GM10266 (cell line): Measurements from ENCODE around the gene NEURL2.
"Not testable (repeated sequence)": the region's sequence is repeated elsewhere in the genome, so short reads cannot be mapped to it uniquely, and the experiment has no call there.

Experiments
- DNase-seq: peaks from one replicate; pipeline ENCODE4 v3.0.0; 2012; ENCODE audit errors: extremely low spot score
- TF ChIP-seq, protein P1 (sequence below): IDR thresholded peaks from 2 replicates; pipeline ENCODE4 v1.5.1; 2012; ENCODE audit warnings: mild to moderate bottlenecking, low read depth; ENCODE audit not compliant: control insufficient read depth, insufficient read depth; ENCODE audit errors: missing control alignments

NEURL2 gene

DNA sequence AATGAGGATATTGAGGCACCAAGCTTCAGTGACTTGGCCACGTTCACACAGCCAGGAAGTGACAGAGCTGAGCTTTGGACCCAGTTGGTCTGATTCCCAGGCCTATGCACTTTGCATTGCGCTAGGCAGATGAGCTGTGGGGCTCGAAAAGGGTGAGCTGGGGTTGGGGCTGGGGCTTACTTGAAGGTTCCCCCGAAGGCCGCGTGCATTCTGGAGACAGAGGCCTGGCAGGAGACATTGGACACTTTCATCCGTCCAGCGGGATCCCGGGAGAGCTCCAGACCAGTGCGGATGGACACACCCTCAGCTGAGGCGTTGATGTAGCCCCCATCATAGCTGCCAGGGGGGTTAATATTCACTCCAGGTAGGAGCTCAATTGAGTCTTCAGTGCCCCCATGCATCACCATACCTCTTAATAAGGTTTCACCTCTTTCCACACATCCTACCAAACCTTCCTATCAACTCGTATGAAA, 18.4 kb upstream of the NEURL2 start:
- DNase-seq: no peak
- TF ChIP-seq, protein P1, sequence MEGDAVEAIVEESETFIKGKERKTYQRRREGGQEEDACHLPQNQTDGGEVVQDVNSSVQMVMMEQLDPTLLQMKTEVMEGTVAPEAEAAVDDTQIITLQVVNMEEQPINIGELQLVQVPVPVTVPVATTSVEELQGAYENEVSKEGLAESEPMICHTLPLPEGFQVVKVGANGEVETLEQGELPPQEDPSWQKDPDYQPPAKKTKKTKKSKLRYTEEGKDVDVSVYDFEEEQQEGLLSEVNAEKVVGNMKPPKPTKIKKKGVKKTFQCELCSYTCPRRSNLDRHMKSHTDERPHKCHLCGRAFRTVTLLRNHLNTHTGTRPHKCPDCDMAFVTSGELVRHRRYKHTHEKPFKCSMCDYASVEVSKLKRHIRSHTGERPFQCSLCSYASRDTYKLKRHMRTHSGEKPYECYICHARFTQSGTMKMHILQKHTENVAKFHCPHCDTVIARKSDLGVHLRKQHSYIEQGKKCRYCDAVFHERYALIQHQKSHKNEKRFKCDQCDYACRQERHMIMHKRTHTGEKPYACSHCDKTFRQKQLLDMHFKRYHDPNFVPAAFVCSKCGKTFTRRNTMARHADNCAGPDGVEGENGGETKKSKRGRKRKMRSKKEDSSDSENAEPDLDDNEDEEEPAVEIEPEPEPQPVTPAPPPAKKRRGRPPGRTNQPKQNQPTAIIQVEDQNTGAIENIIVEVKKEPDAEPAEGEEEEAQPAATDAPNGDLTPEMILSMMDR: no peak

DNA sequence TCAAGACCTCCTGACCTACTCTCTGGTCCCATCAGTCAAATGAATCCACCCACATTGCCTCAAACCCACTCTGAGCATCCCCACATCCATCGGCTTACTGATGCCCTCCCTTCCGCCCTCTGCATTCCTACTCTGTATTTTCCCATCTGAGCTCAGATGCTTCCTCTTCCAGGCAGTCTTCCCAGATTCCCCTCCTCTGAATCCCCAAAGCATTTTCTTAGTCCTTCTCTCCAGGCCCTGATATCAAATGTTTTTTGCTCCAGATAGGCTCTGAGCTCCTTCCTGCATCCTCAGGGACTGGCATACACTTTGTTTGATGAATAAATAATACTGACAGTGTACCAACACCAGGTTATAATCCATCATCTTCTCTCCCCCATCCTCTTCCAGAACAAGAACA, 17.1 kb upstream of the NEURL2 start:
- TF ChIP-seq, protein P1: no peak
- DNase-seq: no peak

DNA sequence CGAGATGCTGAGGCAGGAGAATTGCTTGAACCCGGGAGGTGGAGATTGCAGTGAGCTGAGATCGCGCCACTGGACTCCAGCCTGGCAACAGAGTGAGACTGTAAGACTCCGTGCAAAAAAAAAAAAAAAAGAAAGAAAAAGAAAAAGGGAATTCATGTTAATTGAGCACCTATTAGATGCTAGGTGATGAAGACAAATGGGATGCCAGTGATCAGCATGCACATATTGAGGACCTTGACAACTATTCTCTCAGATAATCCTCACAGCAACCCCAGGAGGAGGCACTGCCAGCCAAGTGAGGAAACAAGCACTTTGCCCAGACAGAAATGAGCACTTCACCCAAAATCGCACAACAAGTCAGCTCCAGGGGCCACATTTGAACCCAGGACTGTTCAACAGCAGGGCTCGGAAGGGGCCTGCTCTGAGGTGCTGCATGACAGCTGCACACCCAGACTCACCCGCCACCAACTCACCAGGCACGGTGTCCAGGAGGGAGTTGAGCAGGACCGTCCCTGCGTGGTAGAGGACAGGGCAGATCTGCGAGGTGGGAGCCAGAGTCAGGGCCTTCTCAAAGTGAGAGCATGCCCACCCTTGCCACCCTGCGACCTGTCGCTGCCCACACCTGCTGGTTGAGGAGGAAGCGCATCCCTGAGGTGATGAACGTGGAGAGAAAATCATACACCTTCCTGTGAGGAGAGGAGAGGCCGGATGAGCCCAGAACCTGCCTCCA, 16.4 kb upstream of the NEURL2 start:
- TF ChIP-seq, protein P1: no peak
- no peak for DNase-seq

DNA sequence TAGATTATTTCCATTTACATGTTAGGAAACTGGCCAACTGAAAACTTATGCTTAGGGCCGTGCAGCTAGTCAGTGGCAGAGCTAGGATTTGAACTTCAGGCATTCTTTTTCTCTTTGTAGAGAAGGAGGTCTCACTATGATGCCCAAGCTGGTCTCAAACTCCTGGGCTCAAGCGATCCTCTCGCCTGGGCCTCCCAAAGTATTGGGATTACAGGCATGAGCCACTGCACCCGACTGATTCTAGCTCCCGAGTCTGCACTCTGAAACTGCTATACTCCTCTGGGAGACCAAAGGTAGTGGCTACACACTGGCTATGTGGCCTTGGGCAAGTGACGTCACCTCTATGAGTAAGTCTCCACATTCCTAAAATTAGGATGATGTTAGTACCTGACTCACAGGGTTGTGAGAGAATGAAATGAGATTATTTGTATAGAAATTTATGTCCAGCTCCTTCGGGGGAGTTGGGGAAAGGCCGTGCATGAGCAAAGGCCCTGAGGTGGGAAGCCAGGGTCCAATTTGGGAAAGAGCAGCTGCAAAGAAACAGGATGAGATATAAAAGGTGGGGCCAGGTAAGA, 14.6 kb upstream of the NEURL2 start:
- TF ChIP-seq, protein P1: no peak
- no peak for DNase-seq

DNA sequence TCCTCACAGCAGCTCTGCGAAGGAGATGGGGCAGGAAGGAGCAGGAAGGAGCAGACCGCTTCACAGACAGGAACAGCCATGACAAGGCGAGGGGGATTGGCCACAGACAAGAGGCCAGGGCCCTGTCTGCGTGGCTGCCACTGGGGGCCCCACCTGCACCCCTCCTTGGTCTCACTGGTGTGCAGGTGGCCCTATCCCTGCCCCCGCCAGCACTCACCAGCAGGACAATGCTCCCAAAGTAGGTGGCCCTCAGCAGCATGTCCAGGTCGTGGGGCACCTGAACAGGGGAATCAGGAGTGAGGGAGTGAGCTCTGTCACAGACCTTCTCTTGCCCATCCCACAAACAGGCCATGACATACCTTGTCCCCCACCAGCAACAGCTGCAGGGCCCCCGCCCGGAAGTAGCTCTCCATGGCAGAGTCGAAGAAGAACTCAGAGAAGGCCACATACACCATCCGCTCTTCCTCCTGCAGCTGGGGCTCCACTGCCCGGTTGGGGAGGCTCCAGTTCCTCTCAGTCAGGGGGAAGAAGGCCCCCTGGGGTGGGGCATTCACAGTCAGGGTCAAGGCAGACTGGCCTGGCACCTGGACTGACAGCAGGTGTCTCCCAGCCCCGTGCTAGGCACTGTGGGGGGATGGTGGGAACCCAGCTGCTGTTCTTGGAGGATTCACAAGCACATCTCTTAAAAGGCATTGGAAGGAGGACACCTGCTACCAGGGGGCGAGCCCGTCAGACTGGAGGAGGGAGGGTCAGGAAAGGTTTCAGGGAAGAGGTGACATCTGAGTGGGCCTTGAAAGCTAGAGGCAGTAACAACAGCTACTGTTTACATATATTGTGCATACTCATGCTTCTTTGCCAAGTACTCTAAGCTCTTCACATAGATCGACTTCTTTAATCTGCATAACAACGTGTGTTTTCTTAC, 13.8 kb upstream of the NEURL2 start:
- TF ChIP-seq, protein P1: no peak
- DNase-seq: no peak

DNA sequence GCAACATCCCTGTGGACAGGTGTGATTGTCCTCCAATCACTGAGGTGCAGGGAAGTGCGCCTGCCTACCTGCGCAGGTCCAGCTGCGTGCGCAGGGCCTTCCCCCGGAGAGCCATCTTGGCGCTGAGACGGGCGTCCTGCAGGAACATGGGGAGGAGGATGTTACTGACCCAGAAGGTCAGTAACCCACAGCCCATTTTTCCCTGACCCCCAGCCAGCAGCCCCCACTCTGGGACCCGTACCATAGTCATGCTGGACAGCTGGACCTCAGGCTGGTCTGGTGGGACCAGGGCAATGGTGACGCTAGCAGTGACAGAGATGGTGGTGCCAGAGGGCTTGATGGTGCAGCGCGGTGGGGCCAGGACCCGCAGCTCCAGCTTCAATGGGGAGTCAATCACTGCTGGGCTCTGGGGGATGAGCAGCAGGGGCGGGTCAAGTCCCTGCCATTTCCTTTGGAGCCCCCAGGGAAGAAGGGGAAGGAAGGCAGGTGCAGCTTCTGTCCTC, 11.2 kb upstream of the NEURL2 start:
- TF ChIP-seq, protein P1: no peak

DNA sequence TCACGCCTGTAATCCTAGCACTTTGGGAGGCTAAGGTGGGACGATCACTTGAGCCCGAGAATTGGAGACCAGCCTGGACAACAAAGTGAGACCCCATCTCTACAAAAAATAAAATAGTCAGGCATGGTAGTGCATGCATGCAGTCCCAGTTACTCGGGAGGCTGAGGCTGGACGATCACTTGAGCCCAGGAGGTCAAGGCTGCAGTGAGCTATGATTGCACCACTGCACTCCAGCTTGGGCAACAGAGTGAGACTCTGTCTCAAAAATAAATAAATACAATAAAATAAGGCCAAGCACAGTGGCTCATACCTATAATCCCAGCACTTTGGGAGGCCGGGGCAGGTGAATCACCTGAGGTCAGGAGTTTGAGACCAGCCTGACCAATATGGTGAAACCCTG, 10.3 kb upstream of the NEURL2 start:
- DNase-seq: not testable (repeated sequence)

More for the DNA sequence above, 11.2 kb upstream of the NEURL2 start:
- DNase-seq: no peak
